GM23338 (cell line): ENCODE results near the gene RNF6. TPM values are rescaled to one million over a fixed set of nuclear protein-coding genes. Genes with fewer than 3 reads are reported as not detected.
A peak's percentile ranks its signal among the peaks of the same experiment; 100 is the strongest.

ENCODE experiments used
- ATAC-seq: fragments of 200-7000 bp; cut with Tn5 transposase; 3 replicates; pipeline ENCODE4 v1.9.1; 2020
- DNase-seq: peaks from one replicate; pipeline ENCODE4 v3.0.0-alpha.2; 2015; ENCODE audit warnings: low spot score
- H2AFZ ChIP-seq: fragments of 200-600 bp; sonication (generic); 2 replicates; pipeline ENCODE4 v1.8.0; 2016; ENCODE audit warnings: antibody characterized with exemption, mild to moderate bottlenecking, moderate library complexity
- H3F3A ChIP-seq: fragments of 200-600 bp; sonication (generic); replicated peaks from 2 replicates; pipeline ENCODE4 v1.8.0; 2017; ENCODE audit warnings: antibody characterized with exemption, mixed run types, low read depth
- H3K27ac ChIP-seq: fragments of 200-600 bp; sonication (generic); 2 replicates; pipeline ENCODE4 v1.6.1; 2016; ENCODE audit warnings: low read depth
- H3K27me3 ChIP-seq: fragments of 200-600 bp; sonication (generic); 2 replicates; pipeline ENCODE4 v1.8.0; 2016; ENCODE audit warnings: mild to moderate bottlenecking, mixed run types, moderate library complexity; ENCODE audit not compliant: insufficient read depth
- H3K36me3 ChIP-seq: fragments of 200-600 bp; sonication (generic); 2 replicates; pipeline ENCODE4 v1.8.0; 2016; ENCODE audit warnings: mild to moderate bottlenecking; ENCODE audit not compliant: insufficient read depth
- H3K4me1 ChIP-seq: fragments of 200-600 bp; sonication (generic); 2 replicates; pipeline ENCODE4 v1.8.0; 2016; ENCODE audit warnings: mild to moderate bottlenecking, moderate library complexity; ENCODE audit not compliant: insufficient read depth
- H3K4me2 ChIP-seq: fragments of 200-600 bp; sonication (generic); 2 replicates; pipeline ENCODE4 v1.7.1; 2017; ENCODE audit warnings: mixed run types
- H3K4me3 ChIP-seq: fragments of 200-600 bp; sonication (generic); 2 replicates; pipeline ENCODE4 v1.6.1; 2016; ENCODE audit warnings: mixed run types
- H3K79me2 ChIP-seq: fragments of 200-600 bp; sonication (generic); replicated peaks from 2 replicates; pipeline ENCODE4 v1.8.0; 2017; ENCODE audit warnings: mild to moderate bottlenecking; ENCODE audit not compliant: insufficient read depth
- H3K9me2 ChIP-seq: fragments of 200-600 bp; sonication (generic); 2 replicates; pipeline ENCODE4 v1.8.0; 2017; ENCODE audit not compliant: insufficient read depth
- H4K20me1 ChIP-seq: fragments of 200-600 bp; sonication (generic); replicated peaks from 2 replicates; pipeline ENCODE4 v1.8.0; 2017; ENCODE audit warnings: mild to moderate bottlenecking; ENCODE audit not compliant: insufficient read depth
- H3K27ac Mint-ChIP-seq: 2 replicates; pipeline ENCODE4 v1.8.0; 2020; ENCODE audit warnings: inconsistent platforms, mild to moderate bottlenecking, moderate library complexity, mixed read lengths
- H3K27me3 Mint-ChIP-seq: 3 replicates; pipeline ENCODE4 v1.8.0; 2022; ENCODE audit warnings: low read depth, mild to moderate bottlenecking, moderate library complexity, mixed read lengths, inconsistent platforms; ENCODE audit not compliant: insufficient read depth, poor library complexity
- H3K36me3 Mint-ChIP-seq: 3 replicates; pipeline ENCODE4 v1.8.0; 2021; ENCODE audit warnings: low read depth, mild to moderate bottlenecking, inconsistent platforms, moderate library complexity, mixed read lengths
- H3K4me1 Mint-ChIP-seq: 3 replicates; pipeline ENCODE4 v1.8.0; 2020; ENCODE audit warnings: mild to moderate bottlenecking, inconsistent platforms, mixed read lengths
- H3K4me3 Mint-ChIP-seq: 3 replicates; pipeline ENCODE4 v1.8.0; 2021; ENCODE audit warnings: moderate library complexity, mild to moderate bottlenecking, inconsistent platforms, mixed read lengths
- H3K9me3 Mint-ChIP-seq: 3 replicates; pipeline ENCODE4 v1.8.0; 2020; ENCODE audit warnings: moderate library complexity, mild to moderate bottlenecking, inconsistent platforms, mixed read lengths
- CREB1 ChIP-seq: fragments of 250-450 bp; sonication (Bioruptor Pico); IDR thresholded peaks from 2 replicates; pipeline ENCODE4 v1.5.0; 2020; ENCODE audit warnings: low read depth, mild to moderate bottlenecking, moderate library complexity
- ETS1 ChIP-seq: IDR thresholded peaks from 2 replicates; pipeline ENCODE4 v1.6.1; 2016; ENCODE audit warnings: antibody characterized with exemption
- EZH2 ChIP-seq: fragments of 200-600 bp; sonication (generic); IDR thresholded peaks from one replicate; pipeline ENCODE4 v1.8.0; 2017; ENCODE audit warnings: antibody characterized with exemption, mild to moderate bottlenecking, low read depth; ENCODE audit not compliant: unreplicated experiment
- EZH2phosphoT487 ChIP-seq: fragments of 200-600 bp; sonication (generic); IDR thresholded peaks from one replicate; pipeline ENCODE4 v1.8.1; 2018; ENCODE audit warnings: antibody characterized with exemption; ENCODE audit not compliant: unreplicated experiment
- NANOG ChIP-seq: IDR thresholded peaks from 2 replicates; pipeline ENCODE4 v1.6.1; 2016; ENCODE audit warnings: antibody characterized with exemption, borderline replicate concordance
- POLR2AphosphoS5 ChIP-seq: IDR thresholded peaks from 2 replicates; pipeline ENCODE4 v1.6.1; 2016; ENCODE audit warnings: antibody characterized with exemption, low read depth
- REST ChIP-seq: IDR thresholded peaks from one replicate; pipeline ENCODE4 v1.6.1; 2018; ENCODE audit warnings: antibody characterized with exemption; ENCODE audit not compliant: unreplicated experiment
- STAT1 ChIP-seq: IDR thresholded peaks from one replicate; pipeline ENCODE4 v1.6.1; 2016; ENCODE audit warnings: antibody characterized with exemption; ENCODE audit not compliant: unreplicated experiment
- ZNF114 ChIP-seq: fragments of 250-450 bp; sonication (Bioruptor Pico); IDR thresholded peaks from 2 replicates; pipeline ENCODE4 v1.5.0; 2020; ENCODE audit warnings: mild to moderate bottlenecking, moderate library complexity
- ZNF331 ChIP-seq: fragments of 250-450 bp; sonication (Bioruptor Pico); IDR thresholded peaks from 2 replicates; pipeline ENCODE4 v1.5.0; 2020; ENCODE audit warnings: low read depth, mild to moderate bottlenecking, moderate library complexity
- polyA plus RNA-seq: library from polyadenylated mRNA; unstranded; fragments of >200 nt; fragmentation: Nextera tagmentation; extraction: Ambion mirVana; gene quantifications from 2 replicates; pipeline ENCODE4 v1.2.1, GENCODE V29; 2016
- total RNA-seq: library from RNA; depleted of rRNA; stranded (reverse); fragments of >200 nt; shearing (Covaris generic); gene quantifications from 2 replicates; pipeline ENCODE4 v1.2.3, GENCODE V29; 2014
- TF ChIP-seq, protein P1 (sequence below), 2 experiments: fragments of 200-600 bp in 1 of 2; sonication (generic) in 1 of 2; conservative IDR thresholded peaks; 2 replicates each; pipeline versions ENCODE4 v1.5.1 to v1.6.1; 2016 to 2017; ENCODE audit warnings: antibody characterized with exemption in 2 of 2, low read depth in 2 of 2, mild to moderate bottlenecking in 2 of 2, moderate library complexity in 1 of 2

The RNF6 gene
- total and polyA plus RNA-seq, 2 experiments from 2014 or later, result 11.8 to 18.8 TPM

GRCh38 chr13:26186118-26186870 lies 35.8 kb downstream of the RNF6 start:
- DNase-seq, result peak; percentile 97
- Mint-ChIP-seq H3K4me1 (no peaks in the 10 kb centered on the region; the same call in 2 of the 3 replicates), H3K36me3 (no peaks in the 10 kb centered on the region), H3K27me3 (peaks cover 10% of the 10 kb centered on the region), H3K27ac (no peak overlapping the region), H3K9me3 (no peaks in the 10 kb centered on the region; the same call in 2 of the 3 replicates), H3K4me3 (peak overlapping the region; percentile 78)
- H3F3A ChIP-seq, result 0 out of 2 replicates have a peak, but pooled peaks cover 5% of the 10 kb centered on the region
- peak overlapping the region; percentile 72 for H3K4me2 ChIP-seq
- TF ChIP-seq CREB1 (CRISPR knock-in tag), result 0 out of 2 replicates have a peak, but pooled peaks have one; percentile 43
- TF ChIP-seq ZNF331, result no peak
- TF ChIP-seq STAT1, result no peak
- TF ChIP-seq, protein P1, sequence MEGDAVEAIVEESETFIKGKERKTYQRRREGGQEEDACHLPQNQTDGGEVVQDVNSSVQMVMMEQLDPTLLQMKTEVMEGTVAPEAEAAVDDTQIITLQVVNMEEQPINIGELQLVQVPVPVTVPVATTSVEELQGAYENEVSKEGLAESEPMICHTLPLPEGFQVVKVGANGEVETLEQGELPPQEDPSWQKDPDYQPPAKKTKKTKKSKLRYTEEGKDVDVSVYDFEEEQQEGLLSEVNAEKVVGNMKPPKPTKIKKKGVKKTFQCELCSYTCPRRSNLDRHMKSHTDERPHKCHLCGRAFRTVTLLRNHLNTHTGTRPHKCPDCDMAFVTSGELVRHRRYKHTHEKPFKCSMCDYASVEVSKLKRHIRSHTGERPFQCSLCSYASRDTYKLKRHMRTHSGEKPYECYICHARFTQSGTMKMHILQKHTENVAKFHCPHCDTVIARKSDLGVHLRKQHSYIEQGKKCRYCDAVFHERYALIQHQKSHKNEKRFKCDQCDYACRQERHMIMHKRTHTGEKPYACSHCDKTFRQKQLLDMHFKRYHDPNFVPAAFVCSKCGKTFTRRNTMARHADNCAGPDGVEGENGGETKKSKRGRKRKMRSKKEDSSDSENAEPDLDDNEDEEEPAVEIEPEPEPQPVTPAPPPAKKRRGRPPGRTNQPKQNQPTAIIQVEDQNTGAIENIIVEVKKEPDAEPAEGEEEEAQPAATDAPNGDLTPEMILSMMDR (conservative IDR thresholded peaks at IDR 0.05; ENCODE audit: low read depth in 2 of 2), result peak; percentile 48 to 60
- no peak for TF ChIP-seq EZH2phosphoT487
- no peak for TF ChIP-seq ZNF114
- TF ChIP-seq REST, result no peak
- TF ChIP-seq POLR2AphosphoS5, result peak; percentile 32; the same call in 1 of the 2 replicates
- no peak for TF ChIP-seq NANOG
- TF ChIP-seq ETS1, result no peak
- no peak for TF ChIP-seq EZH2
- peaks cover 11% of the 10 kb centered on the region; the same call in 1 of the 2 replicates for H3K27me3 ChIP-seq
- H3K27ac ChIP-seq, result no peak overlapping the region
- peaks cover 4% of the 10 kb centered on the region; the same call in 1 of the 2 replicates for H3K4me1 ChIP-seq
- peak; percentile 94 for ATAC-seq
- H3K79me2 ChIP-seq, result no peaks in the 10 kb centered on the region
- H3K36me3 ChIP-seq, result no peaks in the 10 kb centered on the region
- H4K20me1 ChIP-seq, result no peaks in the 10 kb centered on the region
- H3K9me2 ChIP-seq, result no peaks in the 10 kb centered on the region
- peak overlapping the region; percentile 95 for H2AFZ ChIP-seq
- H3K4me3 ChIP-seq, result peak overlapping the region; percentile 54
